Measurements from ENCODE around the gene ASPSCR1. TPM values are rescaled to one million over a fixed set of nuclear protein-coding genes. Genes with fewer than 3 reads are reported as not detected.

ASPSCR1 gene
- total and polyA plus RNA-seq, 9 of the 15 experiments (the other 6 are each of a cell fraction or from before 2014, with no cell fraction given): 0.90 to 36.9 (median 11.6) TPM

DNA sequence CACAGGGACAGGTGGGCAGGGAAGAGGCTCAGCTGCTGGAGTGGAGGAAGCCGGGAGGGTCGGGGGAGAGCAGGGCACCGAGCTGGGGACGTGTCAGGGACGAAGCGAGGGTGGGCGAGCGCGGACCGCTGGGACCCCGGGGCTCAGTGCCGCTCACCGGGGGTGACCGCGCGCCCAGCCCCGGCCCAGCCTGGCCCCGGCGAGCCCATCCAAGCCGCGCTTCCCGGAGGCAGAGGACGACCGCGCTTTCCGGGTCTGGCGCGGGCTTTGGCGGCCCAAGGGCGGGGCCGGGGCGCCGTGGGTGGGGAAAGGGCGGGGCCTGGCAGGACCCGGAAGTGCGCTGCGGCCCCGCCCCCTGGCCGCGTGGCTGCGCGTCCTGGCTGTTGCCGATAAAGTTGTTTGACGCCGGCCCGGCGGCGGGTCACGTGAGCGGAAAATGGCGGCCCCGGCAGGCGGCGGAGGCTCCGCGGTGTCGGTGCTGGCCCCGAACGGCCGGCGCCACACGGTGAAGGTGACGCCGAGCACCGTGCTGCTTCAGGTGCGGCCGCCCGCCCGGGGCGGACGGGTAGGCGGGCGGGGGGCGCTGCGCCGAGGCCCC, at the start of gene ASPSCR1 (continued):
- TF ChIP-seq GABPB2 (CRISPR knock-in tag; conservative IDR thresholded peaks at IDR 0.05): no peak
- TF ChIP-seq, protein P1, sequence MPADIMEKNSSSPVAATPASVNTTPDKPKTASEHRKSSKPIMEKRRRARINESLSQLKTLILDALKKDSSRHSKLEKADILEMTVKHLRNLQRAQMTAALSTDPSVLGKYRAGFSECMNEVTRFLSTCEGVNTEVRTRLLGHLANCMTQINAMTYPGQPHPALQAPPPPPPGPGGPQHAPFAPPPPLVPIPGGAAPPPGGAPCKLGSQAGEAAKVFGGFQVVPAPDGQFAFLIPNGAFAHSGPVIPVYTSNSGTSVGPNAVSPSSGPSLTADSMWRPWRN (IDR thresholded peaks at IDR 0.05; ENCODE audit: low read depth): no peak
- TF ChIP-seq, protein P2, sequence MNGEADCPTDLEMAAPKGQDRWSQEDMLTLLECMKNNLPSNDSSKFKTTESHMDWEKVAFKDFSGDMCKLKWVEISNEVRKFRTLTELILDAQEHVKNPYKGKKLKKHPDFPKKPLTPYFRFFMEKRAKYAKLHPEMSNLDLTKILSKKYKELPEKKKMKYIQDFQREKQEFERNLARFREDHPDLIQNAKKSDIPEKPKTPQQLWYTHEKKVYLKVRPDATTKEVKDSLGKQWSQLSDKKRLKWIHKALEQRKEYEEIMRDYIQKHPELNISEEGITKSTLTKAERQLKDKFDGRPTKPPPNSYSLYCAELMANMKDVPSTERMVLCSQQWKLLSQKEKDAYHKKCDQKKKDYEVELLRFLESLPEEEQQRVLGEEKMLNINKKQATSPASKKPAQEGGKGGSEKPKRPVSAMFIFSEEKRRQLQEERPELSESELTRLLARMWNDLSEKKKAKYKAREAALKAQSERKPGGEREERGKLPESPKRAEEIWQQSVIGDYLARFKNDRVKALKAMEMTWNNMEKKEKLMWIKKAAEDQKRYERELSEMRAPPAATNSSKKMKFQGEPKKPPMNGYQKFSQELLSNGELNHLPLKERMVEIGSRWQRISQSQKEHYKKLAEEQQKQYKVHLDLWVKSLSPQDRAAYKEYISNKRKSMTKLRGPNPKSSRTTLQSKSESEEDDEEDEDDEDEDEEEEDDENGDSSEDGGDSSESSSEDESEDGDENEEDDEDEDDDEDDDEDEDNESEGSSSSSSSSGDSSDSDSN (IDR thresholded peaks at IDR 0.05; ENCODE audit: borderline replicate concordance in 1 of 2, low read depth in 2 of 2, low read length in 2 of 2): no peak
- TF ChIP-seq NUFIP1 (IDR thresholded peaks at IDR 0.05; ENCODE audit: partially characterized antibody): no peak
- no peak for TF ChIP-seq SREBF2 (CRISPR knock-in tag; IDR thresholded peaks at IDR 0.05)
- TF ChIP-seq ZNF253 (CRISPR knock-in tag; conservative IDR thresholded peaks at IDR 0.05): no peak
- TF ChIP-seq, protein P3, sequence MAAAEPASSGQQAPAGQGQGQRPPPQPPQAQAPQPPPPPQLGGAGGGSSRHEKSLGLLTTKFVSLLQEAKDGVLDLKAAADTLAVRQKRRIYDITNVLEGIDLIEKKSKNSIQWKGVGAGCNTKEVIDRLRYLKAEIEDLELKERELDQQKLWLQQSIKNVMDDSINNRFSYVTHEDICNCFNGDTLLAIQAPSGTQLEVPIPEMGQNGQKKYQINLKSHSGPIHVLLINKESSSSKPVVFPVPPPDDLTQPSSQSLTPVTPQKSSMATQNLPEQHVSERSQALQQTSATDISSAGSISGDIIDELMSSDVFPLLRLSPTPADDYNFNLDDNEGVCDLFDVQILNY (CRISPR knock-in tag; IDR thresholded peaks at IDR 0.05): peak; percentile 61; the same call in 1 of the 2 replicates
- no peak for TF ChIP-seq RAD21 (CRISPR knock-in tag; conservative IDR thresholded peaks at IDR 0.05 in 1 of 2, IDR thresholded peaks at IDR 0.05 in 1 of 2)
- TF ChIP-seq C11orf30 (IDR thresholded peaks at IDR 0.05; ENCODE audit: low read depth): peak; percentile 49; the same call in 1 of the 2 replicates
- no peak for TF ChIP-seq SRSF3 (IDR thresholded peaks at IDR 0.05; ENCODE audit: insufficient read depth, low read length)
- TF ChIP-seq ARNT (IDR thresholded peaks at IDR 0.05): no peak
- TF ChIP-seq ZNF140 (CRISPR knock-in tag; IDR thresholded peaks at IDR 0.05): no peak
- TF ChIP-seq, protein P4, sequence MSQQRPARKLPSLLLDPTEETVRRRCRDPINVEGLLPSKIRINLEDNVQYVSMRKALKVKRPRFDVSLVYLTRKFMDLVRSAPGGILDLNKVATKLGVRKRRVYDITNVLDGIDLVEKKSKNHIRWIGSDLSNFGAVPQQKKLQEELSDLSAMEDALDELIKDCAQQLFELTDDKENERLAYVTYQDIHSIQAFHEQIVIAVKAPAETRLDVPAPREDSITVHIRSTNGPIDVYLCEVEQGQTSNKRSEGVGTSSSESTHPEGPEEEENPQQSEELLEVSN (IDR thresholded peaks at IDR 0.05; ENCODE audit: borderline replicate concordance in 1 of 2, extremely low read depth in 1 of 2, insufficient read depth in 1 of 2, insufficient read length in 1 of 2, low read depth in 1 of 2, low read length in 1 of 2, poor library complexity in 1 of 2, severe bottlenecking in 1 of 2): peak; percentile 69 to 94
- no peak for TF ChIP-seq ZNF311 (CRISPR knock-in tag; IDR thresholded peaks at IDR 0.05)
- no peak for TF ChIP-seq ZNF232 (CRISPR knock-in tag; IDR thresholded peaks at IDR 0.05)
- no peak for TF ChIP-seq ZNF436 (CRISPR knock-in tag; IDR thresholded peaks at IDR 0.05)
- TF ChIP-seq, protein P5, sequence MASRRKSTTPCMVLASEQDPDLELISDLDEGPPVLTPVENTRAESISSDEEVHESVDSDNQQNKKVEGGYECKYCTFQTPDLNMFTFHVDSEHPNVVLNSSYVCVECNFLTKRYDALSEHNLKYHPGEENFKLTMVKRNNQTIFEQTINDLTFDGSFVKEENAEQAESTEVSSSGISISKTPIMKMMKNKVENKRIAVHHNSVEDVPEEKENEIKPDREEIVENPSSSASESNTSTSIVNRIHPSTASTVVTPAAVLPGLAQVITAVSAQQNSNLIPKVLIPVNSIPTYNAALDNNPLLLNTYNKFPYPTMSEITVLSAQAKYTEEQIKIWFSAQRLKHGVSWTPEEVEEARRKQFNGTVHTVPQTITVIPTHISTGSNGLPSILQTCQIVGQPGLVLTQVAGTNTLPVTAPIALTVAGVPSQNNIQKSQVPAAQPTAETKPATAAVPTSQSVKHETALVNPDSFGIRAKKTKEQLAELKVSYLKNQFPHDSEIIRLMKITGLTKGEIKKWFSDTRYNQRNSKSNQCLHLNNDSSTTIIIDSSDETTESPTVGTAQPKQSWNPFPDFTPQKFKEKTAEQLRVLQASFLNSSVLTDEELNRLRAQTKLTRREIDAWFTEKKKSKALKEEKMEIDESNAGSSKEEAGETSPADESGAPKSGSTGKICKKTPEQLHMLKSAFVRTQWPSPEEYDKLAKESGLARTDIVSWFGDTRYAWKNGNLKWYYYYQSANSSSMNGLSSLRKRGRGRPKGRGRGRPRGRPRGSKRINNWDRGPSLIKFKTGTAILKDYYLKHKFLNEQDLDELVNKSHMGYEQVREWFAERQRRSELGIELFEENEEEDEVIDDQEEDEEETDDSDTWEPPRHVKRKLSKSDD (conservative IDR thresholded peaks at IDR 0.05; ENCODE audit: low read length): 0 out of 2 replicates have a peak, but pooled peaks have one; percentile 30
- TF ChIP-seq KLF16 (IDR thresholded peaks at IDR 0.05): no peak
- TF ChIP-seq ZKSCAN8 (CRISPR knock-in tag; IDR thresholded peaks at IDR 0.05): no peak
- TF ChIP-seq HOXB6 (CRISPR knock-in tag; IDR thresholded peaks at IDR 0.05; ENCODE audit: borderline replicate concordance): no peak

All from K562 (cell line).